Measurements from ENCODE around the gene SPTAN1. TPM values are rescaled to one million over a fixed set of nuclear protein-coding genes. Genes with fewer than 3 reads are reported as not detected.
A peak's percentile ranks its signal among the peaks of the same experiment; 100 is the strongest.
"Not testable (repeated sequence)": the region's sequence is repeated elsewhere in the genome, so short reads cannot be mapped to it uniquely, and the experiment has no call there.

The SPTAN1 gene
- total RNA-seq, 2 donors from 2014 or later, result 119 to 248 TPM

DNA sequence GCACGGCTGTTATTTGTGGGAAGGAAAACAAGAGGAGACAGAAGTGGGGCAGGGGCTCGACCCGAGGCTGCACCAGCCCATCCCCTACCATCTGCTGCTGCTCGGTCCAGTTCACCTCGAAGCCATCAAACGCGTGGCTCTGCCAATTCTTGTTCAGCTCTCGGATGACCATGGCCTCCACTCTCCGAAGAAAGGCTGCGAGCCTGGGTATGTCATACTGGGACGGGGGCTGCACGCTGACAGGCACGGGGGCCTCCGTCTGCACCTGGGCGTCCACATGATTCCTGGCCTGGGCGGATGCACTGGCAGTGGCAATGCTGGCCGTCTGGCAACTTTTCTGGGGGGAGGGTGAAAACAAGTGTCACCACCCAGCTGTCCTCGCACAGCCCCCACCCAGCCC lies 88.2 kb downstream of the SPTAN1 start:
- 92 to 96% methylated on average over 11 to 18 of the region's 18 CpGs for WGBS, 2 donors
- ATAC-seq (no peak), DNase-seq (no peak)
- no peaks in the 10 kb centered on the region for H3K36me3 ChIP-seq (replicated peaks in 1 of 2; ENCODE audit: insufficient read depth in 1 of 2, low read depth in 2 of 2)
- H3K4me3 ChIP-seq, result no peak overlapping the region
- H3K27ac ChIP-seq, result no peak overlapping the region
- TF ChIP-seq, protein P1, sequence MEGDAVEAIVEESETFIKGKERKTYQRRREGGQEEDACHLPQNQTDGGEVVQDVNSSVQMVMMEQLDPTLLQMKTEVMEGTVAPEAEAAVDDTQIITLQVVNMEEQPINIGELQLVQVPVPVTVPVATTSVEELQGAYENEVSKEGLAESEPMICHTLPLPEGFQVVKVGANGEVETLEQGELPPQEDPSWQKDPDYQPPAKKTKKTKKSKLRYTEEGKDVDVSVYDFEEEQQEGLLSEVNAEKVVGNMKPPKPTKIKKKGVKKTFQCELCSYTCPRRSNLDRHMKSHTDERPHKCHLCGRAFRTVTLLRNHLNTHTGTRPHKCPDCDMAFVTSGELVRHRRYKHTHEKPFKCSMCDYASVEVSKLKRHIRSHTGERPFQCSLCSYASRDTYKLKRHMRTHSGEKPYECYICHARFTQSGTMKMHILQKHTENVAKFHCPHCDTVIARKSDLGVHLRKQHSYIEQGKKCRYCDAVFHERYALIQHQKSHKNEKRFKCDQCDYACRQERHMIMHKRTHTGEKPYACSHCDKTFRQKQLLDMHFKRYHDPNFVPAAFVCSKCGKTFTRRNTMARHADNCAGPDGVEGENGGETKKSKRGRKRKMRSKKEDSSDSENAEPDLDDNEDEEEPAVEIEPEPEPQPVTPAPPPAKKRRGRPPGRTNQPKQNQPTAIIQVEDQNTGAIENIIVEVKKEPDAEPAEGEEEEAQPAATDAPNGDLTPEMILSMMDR (IDR thresholded peaks at IDR 0.05), result no peak
- TF ChIP-seq POLR2A (IDR thresholded peaks at IDR 0.05), result no peak
- intact Hi-C loops (cut with DNase I), result no loop called here
- H3K27me3 ChIP-seq, result no peaks in the 10 kb centered on the region
- H3K4me1 ChIP-seq, result peaks cover 15% of the 10 kb centered on the region
- no peaks in the 10 kb centered on the region for H3K9me3 ChIP-seq

DNA sequence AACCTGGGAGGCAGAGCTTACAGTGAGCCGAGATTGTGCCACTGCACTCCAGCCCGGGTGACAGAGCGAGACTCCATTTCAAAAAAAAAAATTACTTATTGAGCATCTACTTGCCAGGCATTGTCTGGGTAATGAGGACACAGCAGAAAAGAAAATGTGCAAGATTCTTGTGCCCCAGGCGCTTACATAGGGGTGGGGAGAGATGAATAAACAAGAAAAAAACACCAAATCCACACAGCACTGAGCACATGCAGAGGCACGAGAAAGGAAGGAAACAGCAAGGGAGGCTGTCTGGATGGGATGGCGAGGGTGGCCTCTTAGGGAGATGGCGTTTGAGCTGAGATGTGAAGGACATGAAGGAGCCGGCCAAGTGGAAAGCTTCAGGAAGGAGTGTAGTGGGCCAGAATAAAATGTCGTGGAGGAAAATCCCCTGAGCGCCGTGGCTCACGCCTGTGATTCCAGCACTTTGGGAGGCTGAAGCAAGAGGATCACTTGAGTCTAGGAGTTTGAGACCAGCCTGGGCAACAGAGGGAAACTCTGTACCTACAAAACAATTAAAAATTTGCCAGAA lies 90.4 kb downstream of the SPTAN1 start:
- Histone ChIP-seq H3K27ac (no peak overlapping the region), H3K9me3 (no peaks in the 10 kb centered on the region), H3K4me1 (no peaks in the 10 kb centered on the region), H3K4me3 (no peak overlapping the region), H3K27me3 (no peaks in the 10 kb centered on the region), H3K36me3 (replicated peaks in 1 of 2; ENCODE audit: insufficient read depth in 1 of 2, low read depth in 2 of 2) (no peaks in the 10 kb centered on the region)
- WGBS, 2 donors, result 86% methylated on average over 12 of the region's 12 CpGs
- TF ChIP-seq, protein P1 (IDR thresholded peaks at IDR 0.05), result no peak
- TF ChIP-seq POLR2A (IDR thresholded peaks at IDR 0.05), result no peak
- intact Hi-C loops (cut with DNase I), result no loop called here
- no peak for DNase-seq
- no peak for ATAC-seq

DNA sequence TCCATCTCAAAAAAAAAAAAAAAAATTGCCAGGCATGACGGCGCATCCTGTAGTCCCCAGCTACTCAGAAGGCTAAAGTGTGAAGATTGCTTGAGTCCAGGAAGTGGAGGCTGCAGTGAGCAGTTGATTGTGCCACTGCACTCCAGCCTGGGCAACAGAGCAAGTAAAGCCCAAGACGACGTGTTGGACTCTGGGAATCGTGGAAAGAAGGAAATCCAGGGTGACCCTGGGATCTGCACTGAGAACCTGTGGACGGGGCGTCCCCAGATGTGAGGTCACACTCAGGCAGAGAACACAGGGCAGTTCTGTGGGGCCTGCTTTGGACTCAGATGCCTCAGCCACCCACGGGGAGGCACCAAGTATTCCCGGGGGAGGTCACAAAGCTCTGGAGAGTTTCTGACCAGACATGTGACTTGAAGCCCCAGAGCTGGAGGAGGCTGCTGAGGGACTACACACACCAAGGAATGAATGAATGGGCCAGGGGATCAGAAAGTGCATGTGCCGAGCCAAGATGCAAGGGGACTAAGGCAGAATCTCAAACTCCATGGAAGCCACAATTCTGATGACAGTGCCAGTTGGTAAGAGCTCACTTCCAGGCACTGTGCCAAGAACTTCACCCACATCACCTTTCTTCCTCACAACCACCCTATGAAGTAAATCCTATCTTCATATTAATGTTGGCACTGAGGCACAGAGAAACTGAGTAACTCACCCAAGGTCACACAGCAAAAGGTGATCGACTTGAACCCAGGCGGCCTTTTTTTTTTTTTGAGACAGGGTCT lies 91.3 kb downstream of the SPTAN1 start:
- H3K36me3 ChIP-seq (replicated peaks in 1 of 2; ENCODE audit: insufficient read depth in 1 of 2, low read depth in 2 of 2), result no peaks in the 10 kb centered on the region
- H3K27me3 ChIP-seq, result no peaks in the 10 kb centered on the region
- intact Hi-C loops (cut with DNase I), result no loop called here
- no peak overlapping the region for H3K4me3 ChIP-seq
- H3K4me1 ChIP-seq, result no peaks in the 10 kb centered on the region
- TF ChIP-seq, protein P1 (IDR thresholded peaks at IDR 0.05), result no peak
- no peak for TF ChIP-seq POLR2A (IDR thresholded peaks at IDR 0.05)
- ATAC-seq (no peak), DNase-seq (no peak)
- H3K9me3 ChIP-seq, result no peaks in the 10 kb centered on the region
- no peak overlapping the region for H3K27ac ChIP-seq
- WGBS, 2 donors, result 71 to 80% methylated on average over 10 to 12 of the region's 12 CpGs

DNA sequence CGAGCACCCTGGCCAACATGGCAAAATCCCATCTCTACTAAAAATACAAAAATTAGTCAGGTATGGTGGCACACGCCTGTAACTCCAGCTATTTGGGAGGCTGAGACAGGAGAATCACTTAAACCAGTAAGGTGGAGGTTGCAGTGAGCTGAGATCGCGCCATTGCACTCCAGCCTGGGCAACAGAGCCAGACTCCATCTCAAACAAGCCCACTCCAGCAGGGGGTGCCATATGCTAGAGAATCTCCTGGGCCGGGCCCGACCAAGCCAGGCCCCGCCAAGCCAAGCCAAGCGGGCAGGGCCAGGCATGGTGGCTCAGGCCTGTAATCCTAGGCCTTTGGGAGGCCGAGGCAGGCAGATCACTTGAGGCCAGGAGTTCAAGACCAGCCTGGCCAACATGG lies 95.8 kb downstream of the SPTAN1 start:
- H3K36me3 ChIP-seq (replicated peaks in 1 of 2; ENCODE audit: insufficient read depth in 1 of 2, low read depth in 2 of 2); H3K27ac ChIP-seq; H3K27me3 ChIP-seq; H3K4me1 ChIP-seq; H3K4me3 ChIP-seq; H3K9me3 ChIP-seq; intact Hi-C loops (cut with DNase I): not testable (repeated sequence)
- DNase-seq (peak; percentile 33 to 66 (median 42)), ATAC-seq (peak; percentile 60)
- TF ChIP-seq, protein P1 (IDR thresholded peaks at IDR 0.05), result peak in 4 of 7 experiments; percentile 18 to 31 (median 30)
- WGBS, 2 donors, result 90 to 92% methylated on average over 9 of the region's 9 CpGs

DNA sequence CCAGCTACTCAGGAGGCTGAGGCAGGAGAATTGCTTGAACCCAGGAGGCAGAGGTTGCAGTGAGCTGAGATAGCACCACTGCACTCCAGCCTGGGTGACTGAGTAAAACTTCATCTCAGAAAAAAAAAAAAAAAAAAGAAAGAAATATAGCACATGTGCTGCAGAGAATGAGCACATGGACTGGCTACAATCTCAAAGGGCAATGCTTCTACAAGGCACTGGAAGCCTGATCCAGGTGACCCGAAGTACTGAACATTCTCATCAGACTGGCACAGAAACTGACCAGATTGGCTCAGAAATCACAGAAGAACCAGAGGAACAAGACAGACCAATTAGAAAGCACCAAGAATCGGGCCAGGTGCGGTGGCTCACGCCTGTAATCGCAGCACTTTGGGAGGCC lies 99.4 kb downstream of the SPTAN1 start:
- Histone ChIP-seq H3K27ac (no peak overlapping the region), H3K36me3 (replicated peaks in 1 of 2; ENCODE audit: insufficient read depth in 1 of 2, low read depth in 2 of 2) (no peaks in the 10 kb centered on the region), H3K4me1 (peaks cover 7% of the 10 kb centered on the region), H3K4me3 (no peak overlapping the region), H3K27me3 (no peaks in the 10 kb centered on the region), H3K9me3 (no peaks in the 10 kb centered on the region)
- ATAC-seq, result no peak
- DNase-seq, result no peak
- WGBS, 2 donors, result 90 to 92% methylated on average over 5 of the region's 5 CpGs
- intact Hi-C loops (cut with DNase I), result no loop called here
- no peak for TF ChIP-seq POLR2A (IDR thresholded peaks at IDR 0.05)
- TF ChIP-seq, protein P1 (IDR thresholded peaks at IDR 0.05), result no peak
